Measurements from ENCODE around the gene CXCR6. TPM values are rescaled to one million over a fixed set of nuclear protein-coding genes. Genes with fewer than 3 reads are reported as not detected.

Gene CXCR6
- total RNA-seq, 4 donors from 2014 or later = 0.29 to 0.51 TPM; not detected in 2

DNA sequence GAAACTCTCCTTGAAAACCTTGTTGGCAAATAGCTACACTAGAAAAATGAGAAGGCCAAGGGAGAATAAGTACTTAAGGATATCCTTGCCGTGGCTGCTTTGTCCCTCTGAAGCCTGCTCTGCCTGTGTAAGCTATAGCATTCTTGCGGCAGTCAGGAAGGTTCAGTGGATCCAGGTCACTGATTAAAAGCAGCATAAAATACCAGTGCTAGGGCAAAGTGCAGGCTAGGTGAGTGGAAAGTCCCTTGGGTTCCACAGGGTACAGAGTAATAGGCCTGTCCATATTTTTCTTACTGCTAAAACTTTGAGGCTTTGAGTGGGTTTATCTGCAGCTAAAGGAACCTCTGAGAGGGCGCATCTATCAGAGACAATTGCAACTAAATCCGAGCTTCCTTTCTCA is 10.3 kb downstream of the CXCR6 start:
- ATAC-seq (no peak), DNase-seq (no peak)
- in situ Hi-C loops (cut with MboI; ENCODE audit: low sequenced_read_pairs in 4 of 4) = no loop called here
- Histone ChIP-seq H3K27me3 (no peaks in the 10 kb centered on the region), H3K9me3 (no peaks in the 10 kb centered on the region), H3K4me1 (peaks cover 7 to 13% of the 10 kb centered on the region in 2 donors), H3K27ac (peak overlapping the region in 3 of 4 donors; percentile 44 to 100 (median 50)), H3K36me3 (peaks cover 0 to 94% of the 10 kb centered on the region in 2 donors), H3K4me3 (no peak overlapping the region)
- intact Hi-C loops (cut with DNase I; ENCODE audit: low total_unique reads) = no loop called here
- no peak for TF ChIP-seq POLR2A (IDR thresholded peaks at IDR 0.05)
- TF ChIP-seq, protein P1, sequence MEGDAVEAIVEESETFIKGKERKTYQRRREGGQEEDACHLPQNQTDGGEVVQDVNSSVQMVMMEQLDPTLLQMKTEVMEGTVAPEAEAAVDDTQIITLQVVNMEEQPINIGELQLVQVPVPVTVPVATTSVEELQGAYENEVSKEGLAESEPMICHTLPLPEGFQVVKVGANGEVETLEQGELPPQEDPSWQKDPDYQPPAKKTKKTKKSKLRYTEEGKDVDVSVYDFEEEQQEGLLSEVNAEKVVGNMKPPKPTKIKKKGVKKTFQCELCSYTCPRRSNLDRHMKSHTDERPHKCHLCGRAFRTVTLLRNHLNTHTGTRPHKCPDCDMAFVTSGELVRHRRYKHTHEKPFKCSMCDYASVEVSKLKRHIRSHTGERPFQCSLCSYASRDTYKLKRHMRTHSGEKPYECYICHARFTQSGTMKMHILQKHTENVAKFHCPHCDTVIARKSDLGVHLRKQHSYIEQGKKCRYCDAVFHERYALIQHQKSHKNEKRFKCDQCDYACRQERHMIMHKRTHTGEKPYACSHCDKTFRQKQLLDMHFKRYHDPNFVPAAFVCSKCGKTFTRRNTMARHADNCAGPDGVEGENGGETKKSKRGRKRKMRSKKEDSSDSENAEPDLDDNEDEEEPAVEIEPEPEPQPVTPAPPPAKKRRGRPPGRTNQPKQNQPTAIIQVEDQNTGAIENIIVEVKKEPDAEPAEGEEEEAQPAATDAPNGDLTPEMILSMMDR (IDR thresholded peaks at IDR 0.05 in 4 of 5, conservative IDR thresholded peaks at IDR 0.05 in 1 of 5) = no peak

DNA sequence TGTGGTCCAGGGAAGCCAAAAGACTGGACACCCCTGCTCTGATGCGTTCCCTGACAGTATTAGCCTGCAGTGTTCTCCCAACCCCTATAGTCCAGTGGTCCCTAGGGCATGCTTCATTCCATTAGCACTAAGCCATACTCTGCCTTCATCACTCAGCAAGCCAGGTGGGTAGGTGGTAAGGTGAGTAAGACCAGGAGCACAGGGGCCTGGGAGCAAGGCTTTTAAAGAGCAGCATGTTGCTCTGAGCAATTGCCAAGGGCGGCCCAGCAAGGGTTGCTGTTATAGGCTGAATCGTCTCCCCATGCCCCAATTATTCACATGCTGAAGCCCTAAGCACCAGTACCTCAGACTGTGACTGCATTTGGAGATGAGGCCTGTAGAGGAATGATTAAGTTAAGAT is 11.0 kb downstream of the CXCR6 start:
- in situ Hi-C loops (cut with MboI; ENCODE audit: low sequenced_read_pairs in 4 of 4) = no loop called here
- H3K9me3 ChIP-seq = no peaks in the 10 kb centered on the region
- intact Hi-C loops (cut with DNase I; ENCODE audit: low total_unique reads) = no loop called here
- H3K27me3 ChIP-seq = no peaks in the 10 kb centered on the region
- peaks cover 0 to 93% of the 10 kb centered on the region in 2 donors for H3K36me3 ChIP-seq
- H3K4me3 ChIP-seq = no peak overlapping the region
- DNase-seq (no peak), ATAC-seq (no peak)
- peaks cover 14 to 20% of the 10 kb centered on the region in 2 donors for H3K4me1 ChIP-seq
- no peak for TF ChIP-seq POLR2A (IDR thresholded peaks at IDR 0.05)
- TF ChIP-seq, protein P1 (IDR thresholded peaks at IDR 0.05 in 4 of 5, conservative IDR thresholded peaks at IDR 0.05 in 1 of 5) = no peak
- peak overlapping the region in 1 of 4 donors; percentile 100 for H3K27ac ChIP-seq

DNA sequence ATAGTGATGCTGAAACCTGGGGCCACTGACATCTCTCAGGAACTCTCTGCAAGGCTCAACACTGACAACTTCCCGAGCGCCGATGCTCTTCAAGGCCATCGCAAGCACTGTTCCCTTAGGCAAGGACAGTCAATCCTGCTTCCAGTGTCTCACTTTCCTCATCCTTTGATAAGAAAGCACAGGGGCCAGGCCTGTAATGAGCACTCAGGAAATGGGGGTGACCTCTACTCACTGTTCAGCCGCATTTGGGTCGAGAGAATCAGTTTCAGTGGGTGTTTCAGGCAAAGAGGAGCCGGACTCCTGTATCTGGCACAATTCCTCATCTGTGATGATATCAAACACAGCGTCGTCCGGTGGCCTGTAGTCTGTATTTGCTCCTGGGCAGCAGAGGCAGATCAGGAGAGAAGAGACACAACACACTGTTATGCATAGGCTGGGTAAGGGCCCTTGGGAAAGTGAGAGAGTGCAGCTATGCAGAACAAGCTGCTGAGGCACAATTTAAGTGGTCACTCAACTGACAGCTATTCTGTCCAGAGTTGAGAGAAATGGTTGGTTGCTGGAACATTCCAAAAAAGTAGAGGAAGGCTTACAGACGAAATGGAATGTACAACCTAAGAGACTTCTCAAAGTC is 11.9 kb downstream of the CXCR6 start:
- intact Hi-C loops (cut with DNase I; ENCODE audit: low total_unique reads) = no loop called here
- no peak for ATAC-seq
- peak overlapping the region; percentile 21 to 100 (median 96) for H3K27ac ChIP-seq
- no peaks in the 10 kb centered on the region for H3K27me3 ChIP-seq
- H3K36me3 ChIP-seq = peaks cover 0 to 92% of the 10 kb centered on the region in 2 donors
- in situ Hi-C loops (cut with MboI; ENCODE audit: low sequenced_read_pairs in 4 of 4) = no loop called here
- H3K4me3 ChIP-seq = no peak overlapping the region
- peaks cover 15 to 21% of the 10 kb centered on the region in 2 donors for H3K4me1 ChIP-seq
- no peaks in the 10 kb centered on the region for H3K9me3 ChIP-seq
- no peak for DNase-seq
- no peak for TF ChIP-seq POLR2A (IDR thresholded peaks at IDR 0.05)
- TF ChIP-seq, protein P1 (IDR thresholded peaks at IDR 0.05 in 4 of 5, conservative IDR thresholded peaks at IDR 0.05 in 1 of 5) = no peak

DNA sequence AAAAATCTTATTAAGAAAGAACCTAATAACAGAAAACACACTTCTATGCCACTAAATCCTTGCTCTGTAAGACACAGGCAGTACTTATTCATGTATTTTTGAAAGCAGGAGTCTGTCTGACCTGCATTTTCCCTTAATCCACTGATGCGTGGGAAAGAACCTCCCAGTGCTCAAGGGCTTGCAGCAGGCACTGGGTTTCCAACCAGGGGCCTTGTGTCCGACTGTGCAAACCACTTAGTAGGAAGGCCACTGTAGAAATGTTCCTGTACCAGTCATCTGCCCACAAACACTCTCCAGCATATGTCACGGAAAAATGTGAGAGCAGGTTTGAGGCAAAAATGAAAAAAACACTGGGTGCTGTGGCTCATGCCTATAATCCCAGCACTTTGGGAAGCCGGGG is 12.4 kb downstream of the CXCR6 start:
- ATAC-seq = no peak

More for the DNA sequence above, 12.4 kb downstream of the CXCR6 start:
- no peak overlapping the region for H3K4me3 ChIP-seq
- intact Hi-C loops (cut with DNase I; ENCODE audit: low total_unique reads) (no loop called here), in situ Hi-C loops (cut with MboI; ENCODE audit: low sequenced_read_pairs in 4 of 4) (no loop called here)
- peak overlapping the region; percentile 21 to 100 (median 96) for H3K27ac ChIP-seq
- TF ChIP-seq POLR2A (IDR thresholded peaks at IDR 0.05) = no peak
- TF ChIP-seq, protein P1 (IDR thresholded peaks at IDR 0.05 in 4 of 5, conservative IDR thresholded peaks at IDR 0.05 in 1 of 5) = no peak
- H3K9me3 ChIP-seq = no peaks in the 10 kb centered on the region
- no peak for DNase-seq
- peaks cover 0 to 92% of the 10 kb centered on the region in 2 donors for H3K36me3 ChIP-seq
- H3K4me1 ChIP-seq = peaks cover 15 to 21% of the 10 kb centered on the region in 2 donors
- H3K27me3 ChIP-seq = no peaks in the 10 kb centered on the region

All from gastrocnemius medialis (tissue), 4 donors.